Inflammatory macrophage treated with lipopolysaccharide for 1 hour (primary cell): ENCODE results near the gene HCN1.
"Not testable (repeated sequence)": the region's sequence is repeated elsewhere in the genome, so short reads cannot be mapped to it uniquely, and the experiment has no call there.

Experiments
- DNase-seq, 2 donors: peaks; one replicate each; pipeline ENCODE4 v3.0.0-alpha.2; 2020 to 2022

The HCN1 gene

DNA sequence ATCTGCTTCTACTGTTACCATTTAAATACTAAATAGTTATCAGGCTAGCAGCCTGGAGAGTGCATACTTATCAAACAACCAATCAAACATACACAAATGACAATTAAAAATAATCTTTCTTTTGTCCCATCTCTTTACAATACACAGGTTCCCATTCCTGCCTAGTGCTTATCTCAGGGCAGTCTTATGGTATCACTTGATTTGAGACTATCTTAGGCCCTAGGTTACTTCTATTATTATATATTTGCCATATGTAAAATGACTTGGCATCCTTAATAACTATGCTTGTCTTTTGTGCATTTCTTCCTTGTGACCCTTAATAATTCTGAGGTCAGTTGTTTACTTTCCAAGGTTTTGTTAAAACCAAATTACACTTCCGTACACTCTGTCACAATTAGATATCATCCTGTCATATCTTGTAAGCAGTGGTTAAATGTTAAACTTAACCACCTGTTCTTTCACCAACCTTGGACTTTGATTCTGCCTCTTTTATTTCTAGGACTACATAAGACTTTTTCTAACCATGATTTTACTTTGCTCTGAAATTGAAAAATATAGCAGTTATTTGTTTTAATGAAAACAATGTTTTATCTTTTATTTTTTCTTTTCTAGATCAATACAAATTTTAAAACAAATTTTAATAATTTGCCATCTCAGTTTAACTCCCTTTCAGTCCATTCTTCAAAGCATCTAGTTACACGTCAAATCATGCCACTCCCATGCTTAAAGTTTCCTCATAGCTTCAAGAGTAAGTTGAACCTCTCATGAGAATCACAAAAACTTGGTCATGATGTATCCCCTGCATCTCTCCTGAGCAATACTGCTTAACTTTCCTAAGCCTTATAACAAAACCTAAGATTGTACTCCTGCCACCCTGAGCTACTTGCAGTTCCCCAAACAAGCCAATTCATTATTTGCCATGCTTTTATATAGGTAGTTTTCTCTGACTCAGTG is 281.3 kb downstream of the HCN1 start:
- DNase-seq = no peak

DNA sequence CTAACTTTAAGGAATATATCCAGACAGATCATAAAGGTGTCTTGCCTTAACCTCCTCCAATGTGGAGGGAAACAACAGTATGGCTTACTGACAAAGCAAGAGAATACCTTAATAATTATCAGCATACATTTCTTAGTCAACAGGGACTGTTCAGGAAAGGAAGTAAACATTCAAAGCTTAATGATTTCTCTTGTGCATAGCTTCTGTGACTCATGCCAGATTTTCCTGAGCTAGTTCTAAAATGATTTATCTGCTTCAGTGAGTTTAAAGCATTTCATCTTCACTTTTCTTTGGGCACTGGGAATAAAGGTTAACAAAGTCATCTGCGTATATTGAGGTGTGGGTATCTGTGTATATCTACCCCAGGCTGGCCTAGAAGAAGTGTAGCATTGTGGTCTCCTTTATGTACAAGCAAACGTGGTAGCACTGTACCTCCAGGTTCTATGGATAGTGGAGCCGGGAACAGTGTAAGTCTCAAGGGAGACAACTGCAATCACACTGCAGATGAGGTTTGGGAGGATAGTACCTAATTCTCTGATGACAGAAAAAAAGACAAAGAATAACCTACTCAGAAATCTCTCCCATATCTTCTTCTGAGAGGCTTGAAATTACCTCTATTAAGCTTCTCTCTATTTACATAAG is 284.1 kb downstream of the HCN1 start:
- DNase-seq = no peak

- no peak for DNase-seq
Measured at GRCh38 chr5:45410304-45410995, 285.7 kb downstream of the HCN1 start.

DNA sequence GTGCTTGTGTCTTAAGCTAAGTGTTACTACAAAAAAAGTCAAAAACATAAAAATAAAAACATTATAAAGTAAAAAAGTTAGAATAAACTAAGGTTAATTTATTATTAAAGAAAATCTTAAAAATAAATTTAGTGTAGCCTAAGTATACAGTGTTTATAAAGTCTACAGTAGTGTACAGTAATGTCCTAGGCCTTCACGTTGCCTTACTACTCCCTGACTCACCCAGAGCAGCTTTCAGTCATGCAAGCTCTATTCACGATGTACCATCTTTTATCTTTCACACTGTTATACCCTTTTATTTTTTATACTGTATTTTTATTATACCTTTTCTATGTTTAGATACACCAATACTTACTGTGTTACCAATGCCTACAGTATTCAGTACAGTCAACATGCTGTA is 288.1 kb downstream of the HCN1 start:
- DNase-seq = no peak

DNA sequence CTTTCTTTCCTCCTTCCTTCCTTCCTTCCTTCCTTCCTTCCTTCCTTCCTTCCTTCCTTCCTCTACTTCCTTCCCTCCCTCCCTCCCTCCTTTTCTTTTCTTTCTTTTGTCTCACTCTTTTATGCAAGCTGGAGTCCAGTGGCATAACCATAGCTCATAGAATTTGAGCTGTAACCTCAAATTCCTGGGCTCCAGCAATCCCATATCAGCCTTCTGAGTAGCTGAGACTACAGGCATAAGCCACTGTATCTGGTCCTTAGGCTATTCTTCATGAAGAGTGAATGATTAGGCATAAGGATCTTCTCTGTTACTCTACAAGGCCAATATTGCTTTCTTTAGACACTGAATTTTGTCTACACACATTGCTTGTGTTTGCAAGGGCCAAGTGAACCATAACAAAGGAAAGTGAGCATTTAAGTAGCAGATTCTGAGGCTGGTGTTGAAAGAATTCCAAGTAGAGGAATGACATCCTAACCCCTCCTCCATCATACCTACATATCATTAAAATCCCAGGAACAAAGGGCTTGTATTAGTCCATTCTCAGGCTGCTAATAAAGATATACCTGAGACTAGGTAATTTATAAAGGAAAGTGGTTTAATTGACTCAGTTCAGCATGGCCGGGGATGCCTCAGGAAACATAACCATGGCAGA is 293.2 kb downstream of the HCN1 start:
- DNase-seq = no peak

- no peak for DNase-seq
Measured at GRCh38 chr5:45399041-45399440, 297.1 kb downstream of the HCN1 start.

DNA sequence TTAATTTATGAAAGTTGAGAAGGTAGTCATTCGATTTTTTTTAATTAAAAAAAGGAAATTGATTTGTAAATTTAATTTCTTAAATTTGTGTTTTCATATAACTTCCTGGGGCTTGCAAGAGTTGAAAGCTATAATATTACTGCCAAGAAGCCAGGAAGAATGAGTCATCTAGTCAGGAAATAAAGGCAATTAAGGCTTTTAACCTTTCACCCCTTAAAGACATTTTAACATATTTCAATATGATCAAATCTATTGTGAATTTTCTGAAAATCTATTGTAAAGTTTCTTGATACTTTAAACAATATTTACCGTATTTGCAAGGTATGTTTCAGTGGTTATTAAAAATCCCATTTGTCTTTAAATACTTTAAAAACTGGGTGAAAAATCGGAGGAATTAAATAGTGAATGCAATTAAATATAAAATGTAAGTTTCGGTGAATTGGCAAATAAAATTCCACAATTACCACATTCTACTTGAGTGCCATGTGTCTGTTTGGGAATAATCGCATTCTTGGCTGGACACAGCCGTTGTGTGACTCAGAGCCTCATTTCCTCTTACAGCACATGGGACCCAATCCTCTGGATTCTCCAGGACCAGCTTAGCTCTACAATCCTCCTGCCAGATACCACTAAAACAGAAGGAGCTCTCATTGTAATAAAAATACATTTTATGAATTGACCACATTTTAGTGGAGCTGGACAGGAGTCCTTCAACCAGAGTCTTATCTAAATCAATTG is 310.7 kb downstream of the HCN1 start:
- DNase-seq = no peak

GRCh38 chr5:45383985-45384384 is 312.2 kb downstream of the HCN1 start:
- no peak for DNase-seq

GRCh38 chr5:45382583-45382982 is 313.6 kb downstream of the HCN1 start:
- no peak for DNase-seq

- no peak for DNase-seq
Measured at GRCh38 chr5:45376417-45376816, 319.8 kb downstream of the HCN1 start.

- DNase-seq = no peak
Measured at GRCh38 chr5:45372629-45373028, 323.6 kb downstream of the HCN1 start.

- DNase-seq = not testable (repeated sequence)
Measured at GRCh38 chr5:45371423-45371822, 324.8 kb downstream of the HCN1 start.

DNA sequence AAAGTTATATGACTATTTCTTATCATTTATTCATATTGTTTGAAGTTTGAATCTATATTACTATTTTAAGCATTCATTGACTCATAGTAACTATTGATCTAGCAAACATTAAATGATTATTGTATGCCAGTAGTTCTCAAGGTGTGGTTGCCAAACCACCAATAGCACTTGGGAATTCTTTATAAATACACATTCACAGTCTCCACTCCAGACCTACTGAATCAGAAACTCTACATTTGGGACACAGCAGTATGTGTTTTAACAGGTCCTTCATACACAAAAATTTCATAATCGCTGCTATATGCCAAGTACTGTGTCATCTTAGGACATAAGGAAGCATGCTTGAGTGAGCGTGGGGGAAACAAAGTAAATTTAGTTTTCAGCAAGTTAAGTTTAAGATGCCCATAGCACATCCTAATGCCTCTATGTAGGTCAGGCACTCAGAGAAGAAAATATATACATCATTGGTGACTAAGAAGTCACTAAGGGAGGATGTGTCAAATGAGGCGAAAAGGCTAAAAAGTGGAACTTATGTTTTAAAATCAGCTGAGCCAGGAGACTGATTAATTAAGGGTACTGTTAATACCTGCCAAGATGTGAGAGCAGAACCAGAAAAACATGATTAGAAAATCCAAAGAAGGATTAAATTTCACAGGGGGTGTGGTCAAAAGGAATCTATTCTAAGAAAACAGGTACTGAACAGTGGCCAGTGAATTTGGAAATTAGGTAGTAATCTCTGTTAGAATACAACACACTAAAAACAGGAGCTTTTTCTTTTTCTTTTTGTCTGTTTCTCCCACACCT is 340.8 kb downstream of the HCN1 start:
- no peak for DNase-seq

DNA sequence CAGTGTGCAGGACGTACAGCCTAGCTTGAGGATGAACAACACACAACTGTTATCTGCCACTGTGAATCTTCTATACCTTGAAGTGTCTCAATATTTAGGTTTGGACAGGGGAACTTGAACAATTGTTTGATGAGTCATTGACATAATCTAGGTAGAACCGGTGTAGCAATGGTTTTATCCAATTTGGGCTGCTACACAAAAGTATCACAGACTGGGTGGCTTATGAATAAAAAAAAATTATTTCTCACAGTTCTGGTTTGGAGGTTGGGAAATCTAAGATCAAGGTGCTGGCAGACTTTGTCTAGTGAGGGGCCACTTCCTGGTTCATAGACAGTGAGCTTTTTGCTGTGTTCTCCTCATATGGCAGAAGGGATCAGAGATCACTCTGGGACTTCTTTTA is 359.7 kb downstream of the HCN1 start:
- no peak for DNase-seq

DNA sequence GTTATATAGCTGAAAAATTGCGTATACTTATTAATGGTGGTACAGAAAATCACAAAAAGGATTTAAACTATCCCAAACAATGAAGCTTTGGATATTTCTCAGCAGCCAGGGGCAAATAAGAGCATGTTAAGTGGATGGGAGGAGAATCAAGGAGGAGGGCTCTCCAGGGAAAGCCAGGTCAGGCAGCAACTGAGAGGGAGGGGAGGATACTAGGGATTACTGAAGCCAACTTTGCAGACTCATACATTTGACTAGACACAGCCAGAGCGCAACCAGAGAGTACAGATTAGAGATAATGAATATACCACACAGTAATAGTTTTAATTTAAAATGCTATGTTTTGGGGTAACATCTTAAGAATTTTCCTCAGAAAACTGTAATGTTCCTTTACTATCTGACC is 360.2 kb downstream of the HCN1 start:
- no peak for DNase-seq

DNA sequence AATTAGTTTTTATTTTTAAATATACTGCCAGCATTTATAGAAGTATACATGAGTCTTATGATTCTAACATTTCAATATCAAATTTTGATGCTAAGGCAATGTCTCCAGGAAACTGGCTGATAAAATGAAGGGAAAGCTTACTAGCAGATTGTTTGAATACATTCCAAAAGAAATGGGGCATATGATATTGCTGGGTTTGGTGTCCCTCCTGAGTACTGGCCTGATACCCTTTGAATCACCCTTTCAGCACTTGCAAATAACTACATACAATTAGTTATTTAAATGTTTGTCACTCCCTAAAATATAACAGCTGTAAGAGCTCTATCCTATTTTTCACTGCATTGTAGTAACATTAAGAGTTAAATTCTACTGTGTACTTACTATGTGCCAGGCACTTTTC is 360.8 kb downstream of the HCN1 start:
- no peak for DNase-seq

GRCh38 chr5:45334939-45335338 is 361.2 kb downstream of the HCN1 start:
- no peak for DNase-seq

- not testable (repeated sequence) for DNase-seq
Measured at GRCh38 chr5:45312627-45313026, 383.6 kb downstream of the HCN1 start.

- no peak for DNase-seq
Measured at GRCh38 chr5:45295231-45295630, 400.9 kb downstream of the HCN1 start.

DNA sequence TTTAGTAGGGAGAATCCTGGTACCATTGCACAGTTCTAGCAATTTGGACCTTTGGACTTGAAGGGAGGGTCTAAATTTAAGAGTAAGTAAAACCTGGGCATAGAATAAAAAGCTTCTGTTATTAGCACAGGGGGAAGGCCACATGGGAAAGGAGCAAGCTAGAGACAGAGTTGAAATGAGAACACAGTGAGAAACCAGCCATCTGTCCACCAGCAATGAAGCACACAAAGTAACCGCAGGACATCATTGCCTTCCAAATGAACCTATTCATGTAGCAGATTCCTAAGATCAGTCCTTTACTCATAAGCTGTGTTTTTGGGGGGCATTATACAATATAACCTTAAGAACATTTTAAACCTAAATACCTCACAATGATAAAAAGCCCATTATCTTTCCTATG is 407.4 kb downstream of the HCN1 start:
- DNase-seq = no peak

DNA sequence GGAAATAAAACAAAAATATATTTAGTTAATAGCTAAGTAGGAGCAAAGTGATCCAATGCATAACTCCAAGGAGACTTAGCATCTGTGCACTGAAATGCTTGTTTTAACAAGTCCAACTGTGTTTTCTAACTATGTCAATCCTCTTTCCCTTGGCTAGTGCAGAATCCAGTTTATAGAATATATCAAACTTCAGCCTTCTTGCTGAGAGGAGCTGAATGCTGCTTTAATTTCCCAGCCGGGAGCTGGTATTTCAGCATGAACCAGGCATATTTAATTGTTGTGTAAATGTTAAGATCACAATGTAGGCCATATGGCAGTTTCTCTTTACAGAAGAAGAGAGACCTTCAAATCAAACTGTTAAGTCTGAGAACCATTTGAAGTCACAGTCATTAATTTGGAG is 411.7 kb downstream of the HCN1 start:
- DNase-seq = no peak

DNA sequence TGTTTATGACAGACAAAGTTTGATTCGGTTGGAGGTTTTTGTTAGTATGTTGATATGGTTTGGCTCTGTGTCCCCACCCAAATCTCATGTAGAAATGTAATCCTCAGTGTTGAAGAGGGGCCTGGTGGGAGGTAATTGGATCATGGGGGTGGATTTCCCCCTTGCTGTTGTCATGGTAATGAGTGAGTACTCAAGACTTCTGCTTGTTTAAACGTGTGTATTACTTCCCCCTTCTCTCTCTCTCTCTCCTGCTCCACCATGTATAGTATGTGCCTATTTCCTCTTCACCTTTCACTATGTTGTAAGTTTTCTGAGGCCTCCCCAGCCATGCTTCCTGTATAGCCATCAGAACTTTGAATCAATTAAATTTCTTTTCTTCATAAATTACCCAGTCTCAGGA is 415.1 kb downstream of the HCN1 start:
- no peak for DNase-seq
